Spleen (tissue), 7 donors: Measurements from ENCODE around the gene ELF5.

Experiments
- POLR2A ChIP-seq, 3 donors: fragments of 450-650 bp; IDR thresholded peaks; one replicate each; pipeline ENCODE4 v1.5.1; 2017; ENCODE audit warnings: antibody characterized with exemption in 3 of 3, mild to moderate bottlenecking in 1 of 3
- POLR2AphosphoS5 ChIP-seq, 3 donors: sonication (generic); formaldehyde crosslinking; IDR thresholded peaks; one replicate each; pipeline ENCODE4 v1.5.1; 2017; ENCODE audit warnings: antibody characterized with exemption in 3 of 3
- TF ChIP-seq, protein P1 (sequence below), 11 experiments: fragments of 200-600 bp in 7 of 11; fragments of 450-650 bp in 4 of 11; sonication (generic) in 4 of 11; IDR thresholded peaks in 8 of 11; conservative IDR thresholded peaks in 3 of 11; 1 replicate in 7 of 11; 2 replicates in 4 of 11; pipeline versions ENCODE4 v1.4.0 to v1.8.0; 2016 to 2021; ENCODE audit warnings: antibody characterized with exemption in 11 of 11, inconsistent platforms in 4 of 11, mild to moderate bottlenecking in 1 of 11
- donor health status: DM: no; HTN: no; CAD: no; lungs with moderate emphysema.
- donor health status: DM: no; HTN: no; CAD: no.
- donor health status: DM: no; HTN: no; CAD: no.

DNA sequence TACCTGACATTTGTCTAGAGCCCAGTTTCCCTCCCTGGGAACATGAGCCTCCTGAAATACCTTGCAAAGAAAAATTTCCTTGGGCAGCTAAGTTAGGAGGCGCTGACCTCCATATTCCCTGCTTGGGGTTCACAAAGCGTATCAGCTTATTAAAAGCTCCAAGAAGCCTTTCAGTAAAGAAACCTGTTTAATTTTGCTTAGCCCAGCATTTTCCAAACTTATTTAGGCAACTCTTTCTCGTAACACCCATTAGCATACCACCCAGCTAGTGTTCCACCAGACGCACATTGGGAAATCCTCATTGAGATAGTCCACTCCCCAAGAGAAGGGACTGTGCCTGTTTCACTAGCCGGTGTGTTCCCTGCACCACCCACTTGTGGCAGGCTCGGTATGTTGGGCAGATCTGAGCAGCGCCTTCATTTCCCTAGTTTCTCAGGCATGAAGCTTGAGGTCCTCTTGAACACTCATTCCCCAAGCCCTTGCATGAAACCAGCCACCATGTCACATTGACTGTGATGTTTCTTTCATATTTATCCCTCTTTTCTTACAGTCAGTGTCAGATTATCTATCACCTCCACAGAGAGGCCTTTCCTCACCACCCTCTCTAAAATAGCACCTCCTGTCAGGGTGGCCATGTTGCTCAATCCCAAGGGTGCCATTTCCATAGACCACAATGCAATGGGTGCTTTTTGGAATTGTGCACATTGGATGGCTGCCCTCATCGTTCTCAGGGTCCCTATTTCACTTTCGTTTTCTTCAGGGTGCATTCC is 12.5 kb upstream of the ELF5 start:
- TF ChIP-seq, protein P1, sequence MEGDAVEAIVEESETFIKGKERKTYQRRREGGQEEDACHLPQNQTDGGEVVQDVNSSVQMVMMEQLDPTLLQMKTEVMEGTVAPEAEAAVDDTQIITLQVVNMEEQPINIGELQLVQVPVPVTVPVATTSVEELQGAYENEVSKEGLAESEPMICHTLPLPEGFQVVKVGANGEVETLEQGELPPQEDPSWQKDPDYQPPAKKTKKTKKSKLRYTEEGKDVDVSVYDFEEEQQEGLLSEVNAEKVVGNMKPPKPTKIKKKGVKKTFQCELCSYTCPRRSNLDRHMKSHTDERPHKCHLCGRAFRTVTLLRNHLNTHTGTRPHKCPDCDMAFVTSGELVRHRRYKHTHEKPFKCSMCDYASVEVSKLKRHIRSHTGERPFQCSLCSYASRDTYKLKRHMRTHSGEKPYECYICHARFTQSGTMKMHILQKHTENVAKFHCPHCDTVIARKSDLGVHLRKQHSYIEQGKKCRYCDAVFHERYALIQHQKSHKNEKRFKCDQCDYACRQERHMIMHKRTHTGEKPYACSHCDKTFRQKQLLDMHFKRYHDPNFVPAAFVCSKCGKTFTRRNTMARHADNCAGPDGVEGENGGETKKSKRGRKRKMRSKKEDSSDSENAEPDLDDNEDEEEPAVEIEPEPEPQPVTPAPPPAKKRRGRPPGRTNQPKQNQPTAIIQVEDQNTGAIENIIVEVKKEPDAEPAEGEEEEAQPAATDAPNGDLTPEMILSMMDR (IDR thresholded peaks at IDR 0.05 in 8 of 11, conservative IDR thresholded peaks at IDR 0.05 in 3 of 11) = no peak
- TF ChIP-seq POLR2AphosphoS5 (IDR thresholded peaks at IDR 0.05) (no peak), POLR2A (IDR thresholded peaks at IDR 0.05) (no peak)
